Fibroblast of lung (primary cell): ENCODE results near the gene PLEKHN1. TPM values are rescaled to one million over a fixed set of nuclear protein-coding genes. Genes with fewer than 3 reads are reported as not detected.

Source experiments
- DNase-seq, 2 donors: peaks; one replicate each; pipeline versions ENCODE4 v3.0.0 to v3.0.0-alpha.2; 2010; ENCODE audit warnings: low read depth in 2 of 2
- H2AFZ ChIP-seq: 2 replicates; pipeline ENCODE4 v1.5.1; 2012; ENCODE audit warnings: low read length, control low read depth, inconsistent platforms
- H3K27ac ChIP-seq: 2 replicates; pipeline ENCODE4 v1.5.1; 2011; ENCODE audit warnings: low read length, control low read depth; ENCODE audit not compliant: insufficient read depth
- H3K27me3 ChIP-seq: 2 replicates; pipeline ENCODE4 v1.5.1; 2011; ENCODE audit warnings: mild to moderate bottlenecking, low read length; ENCODE audit not compliant: control insufficient read depth, insufficient read depth
- H3K36me3 ChIP-seq: 2 replicates; pipeline ENCODE4 v1.5.1; 2011; ENCODE audit warnings: low read length; ENCODE audit not compliant: control insufficient read depth, insufficient read depth
- H3K4me1 ChIP-seq: 2 replicates; pipeline ENCODE4 v1.5.1; 2011; ENCODE audit warnings: low read length; ENCODE audit not compliant: control insufficient read depth, insufficient read depth; ENCODE audit errors: extremely low read depth
- H3K4me2 ChIP-seq: 2 replicates; pipeline ENCODE4 v1.5.1; 2011; ENCODE audit warnings: low read length, control low read depth; ENCODE audit not compliant: insufficient read depth; ENCODE audit errors: extremely low read depth
- H3K4me3 ChIP-seq, 4 experiments: fragments of 200-600 bp in 1 of 4; sonication (generic) in 1 of 4; replicated peaks in 1 of 4; 2 replicates each; pipeline ENCODE4 v1.5.1; 2011 to 2016; ENCODE audit warnings: low read length in 4 of 4, low read depth in 3 of 4, mild to moderate bottlenecking in 3 of 4, control low read depth in 2 of 4, inconsistent platforms in 1 of 4, mixed read lengths in 1 of 4; ENCODE audit not compliant: insufficient read depth in 1 of 4; ENCODE audit errors: control extremely low read depth in 1 of 4
- H3K79me2 ChIP-seq: 2 replicates; pipeline ENCODE4 v1.5.1; 2012; ENCODE audit warnings: mild to moderate bottlenecking, low read length, inconsistent platforms; ENCODE audit not compliant: control insufficient read depth, insufficient read depth
- H3K9ac ChIP-seq: 2 replicates; pipeline ENCODE4 v1.5.1; 2011; ENCODE audit warnings: mild to moderate bottlenecking, low read length, control low read depth; ENCODE audit not compliant: insufficient read depth
- H3K9me3 ChIP-seq: 2 replicates; pipeline ENCODE4 v1.5.1; 2012; ENCODE audit warnings: low read depth, low read length; ENCODE audit not compliant: control insufficient read depth, insufficient read depth
- H4K20me1 ChIP-seq: 2 replicates; pipeline ENCODE4 v1.5.1; 2011; ENCODE audit warnings: low read length; ENCODE audit not compliant: control insufficient read depth, insufficient read depth; ENCODE audit errors: extremely low read depth
- EZH2 ChIP-seq: IDR thresholded peaks from 2 replicates; pipeline ENCODE4 v1.5.1; 2012; ENCODE audit warnings: low read length, control low read depth, mild to moderate bottlenecking; ENCODE audit errors: missing control alignments
- polyA plus RNA-seq, 2 donors: library from polyadenylated mRNA; depleted of rRNA in 1 of 2; stranded (reverse) in 1 of 2; unstranded in 1 of 2; fragments of >200 nt; gene quantifications; 2 replicates each; pipeline ENCODE4 v1.2.1, GENCODE V29; 2011 to 2012; ENCODE audit warnings: missing spikeins in 1 of 2
- total RNA-seq: library from RNA; depleted of rRNA; stranded (reverse); fragments of >200 nt; gene quantifications from 2 replicates; pipeline ENCODE4 v1.2.1, GENCODE V29; 2014
- TF ChIP-seq, protein P1 (sequence below), 2 donors: IDR thresholded peaks in 1 of 2; conservative IDR thresholded peaks in 1 of 2; 1 replicate in 1 of 2; 2 replicates in 1 of 2; pipeline ENCODE4 v1.5.1; 2011 to 2012; ENCODE audit warnings: low read length in 2 of 2, control low read depth in 1 of 2, inconsistent platforms in 1 of 2, low read depth in 1 of 2, mild to moderate bottlenecking in 1 of 2

The PLEKHN1 gene
- total and polyA plus RNA-seq, 2 donors (not counting 1 experiment from before 2014, with no cell fraction given) = 0.17 to 0.41 TPM

GRCh38 chr1:923131-923990 lies 42.9 kb upstream of the PLEKHN1 start, which contains the start of gene SAMD11:
SAMD11 (plus strand) TSS chr1:923923; CDS start chr1:924432, 509 bp downstream.
- Histone ChIP-seq H4K20me1 (no peaks in the 10 kb centered on the region), H3K27me3 (peaks cover 31% of the 10 kb centered on the region), H2AFZ (no peak within 1 kb of the TSS), H3K9ac (peak within 1 kb of the TSS; percentile 7), H3K27ac (no peak within 1 kb of the TSS), H3K79me2 (no peaks in the 10 kb centered on the region), H3K4me2 (peak within 1 kb of the TSS; percentile 41), H3K4me3 (peak within 1 kb of the TSS in 2 of 4 experiments; percentile 7 to 40), H3K9me3 (no peaks in the 10 kb centered on the region), H3K36me3 (no peaks in the 10 kb centered on the region), H3K4me1 (peaks cover 7% of the 10 kb centered on the region)
- peak; percentile 78 to 90 for DNase-seq
- TF ChIP-seq EZH2 = no peak
- TF ChIP-seq, protein P1, sequence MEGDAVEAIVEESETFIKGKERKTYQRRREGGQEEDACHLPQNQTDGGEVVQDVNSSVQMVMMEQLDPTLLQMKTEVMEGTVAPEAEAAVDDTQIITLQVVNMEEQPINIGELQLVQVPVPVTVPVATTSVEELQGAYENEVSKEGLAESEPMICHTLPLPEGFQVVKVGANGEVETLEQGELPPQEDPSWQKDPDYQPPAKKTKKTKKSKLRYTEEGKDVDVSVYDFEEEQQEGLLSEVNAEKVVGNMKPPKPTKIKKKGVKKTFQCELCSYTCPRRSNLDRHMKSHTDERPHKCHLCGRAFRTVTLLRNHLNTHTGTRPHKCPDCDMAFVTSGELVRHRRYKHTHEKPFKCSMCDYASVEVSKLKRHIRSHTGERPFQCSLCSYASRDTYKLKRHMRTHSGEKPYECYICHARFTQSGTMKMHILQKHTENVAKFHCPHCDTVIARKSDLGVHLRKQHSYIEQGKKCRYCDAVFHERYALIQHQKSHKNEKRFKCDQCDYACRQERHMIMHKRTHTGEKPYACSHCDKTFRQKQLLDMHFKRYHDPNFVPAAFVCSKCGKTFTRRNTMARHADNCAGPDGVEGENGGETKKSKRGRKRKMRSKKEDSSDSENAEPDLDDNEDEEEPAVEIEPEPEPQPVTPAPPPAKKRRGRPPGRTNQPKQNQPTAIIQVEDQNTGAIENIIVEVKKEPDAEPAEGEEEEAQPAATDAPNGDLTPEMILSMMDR (conservative IDR thresholded peaks at IDR 0.05 in 1 of 2, IDR thresholded peaks at IDR 0.05 in 1 of 2; ENCODE audit: low read depth in 1 of 2, low read length in 2 of 2) = no peak

DNA sequence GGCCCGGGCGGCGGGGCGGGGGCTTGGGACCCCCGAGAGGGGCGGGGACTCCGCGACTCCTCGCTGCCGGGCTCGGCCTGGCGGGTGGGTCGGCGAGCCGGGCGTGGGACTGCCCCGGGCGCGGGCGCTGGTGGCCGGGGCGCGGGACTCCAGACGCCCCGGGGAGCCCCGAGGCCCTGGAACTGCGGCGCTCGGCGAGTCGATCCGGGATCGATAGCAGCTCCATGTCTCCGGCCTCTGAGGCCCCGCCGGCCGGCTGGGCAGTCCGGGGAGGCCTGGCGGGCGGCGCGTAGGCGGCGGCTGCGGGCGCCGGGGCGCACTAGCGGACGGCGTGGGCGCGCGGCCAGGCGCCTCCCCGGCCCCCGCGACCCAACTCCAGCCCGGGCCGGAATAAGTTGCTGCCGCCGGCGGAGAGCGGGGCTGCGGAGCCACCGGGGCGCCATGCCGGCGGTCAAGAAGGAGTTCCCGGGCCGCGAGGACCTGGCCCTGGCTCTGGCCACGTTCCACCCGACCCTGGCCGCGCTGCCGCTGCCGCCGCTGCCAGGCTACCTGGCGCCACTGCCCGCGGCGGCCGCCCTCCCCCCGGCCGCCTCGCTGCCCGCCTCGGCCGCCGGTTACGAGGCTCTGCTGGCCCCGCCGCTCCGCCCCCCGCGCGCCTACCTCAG lies 42.2 kb upstream of the PLEKHN1 start:
- DNase-seq = no peak
- Histone ChIP-seq H3K27ac (no peak overlapping the region), H3K9me3 (no peaks in the 10 kb centered on the region), H3K4me3 (peak overlapping the region in 1 of 4 experiments; percentile 40), H4K20me1 (no peaks in the 10 kb centered on the region), H3K4me1 (peaks cover 7% of the 10 kb centered on the region), H3K79me2 (no peaks in the 10 kb centered on the region), H3K27me3 (peaks cover 24% of the 10 kb centered on the region), H3K9ac (peak overlapping the region; percentile 7), H3K36me3 (no peaks in the 10 kb centered on the region), H3K4me2 (peak overlapping the region; percentile 25), H2AFZ (no peak overlapping the region)
- TF ChIP-seq, protein P1 (conservative IDR thresholded peaks at IDR 0.05 in 1 of 2, IDR thresholded peaks at IDR 0.05 in 1 of 2; ENCODE audit: low read depth in 1 of 2, low read length in 2 of 2) = no peak
- TF ChIP-seq EZH2 = no peak
